Spinal cord (tissue), 10 donors: Measurements from ENCODE around the gene SNRNP27. TPM values are rescaled to one million over a fixed set of nuclear protein-coding genes. Genes with fewer than 3 reads are reported as not detected.

Experiments
- DNase-seq, 6 donors: peaks; one replicate each; pipeline versions ENCODE4 v3.0.0 to v3.0.0-alpha.2; 2013 to 2015; ENCODE audit warnings: low spot score in 6 of 6, low read depth in 4 of 6
- H3K27ac ChIP-seq: one replicate; pipeline ENCODE4 v1.5.1; 2013; ENCODE audit warnings: low read depth, low read length, control low read depth
- H3K27me3 ChIP-seq: one replicate; pipeline ENCODE4 v1.6.1; 2013; ENCODE audit warnings: low read length; ENCODE audit not compliant: control insufficient read depth, insufficient read depth
- H3K36me3 ChIP-seq: one replicate; pipeline ENCODE4 v1.6.1; 2013; ENCODE audit warnings: low read length; ENCODE audit not compliant: control insufficient read depth, insufficient read depth
- H3K4me1 ChIP-seq: one replicate; pipeline ENCODE4 v1.6.1; 2013; ENCODE audit warnings: low read length; ENCODE audit not compliant: control insufficient read depth, insufficient read depth
- H3K4me3 ChIP-seq: one replicate; pipeline ENCODE4 v1.5.1; 2013; ENCODE audit warnings: low read depth, low read length, control low read depth
- H3K9me3 ChIP-seq: one replicate; pipeline ENCODE4 v1.6.1; 2013; ENCODE audit warnings: low read length; ENCODE audit not compliant: control insufficient read depth, insufficient read depth
- WGBS: methylation state at CpG from one replicate; pipeline ENCODE4 v1.1.5; 2013; ENCODE audit warnings: missing lambda C conversion rate; ENCODE audit not compliant: insufficient coverage; 5-methylcytosine and 5-hydroxymethylcytosine counted together
- long read RNA-seq, 4 donors: transcript quantifications; one replicate each; lab custom pipeline, GENCODE V29; 2026
- polyA plus RNA-seq, 2 donors: library from polyadenylated mRNA; unstranded; fragments of 120-200 nt; gene quantifications; one replicate each; pipeline ENCODE4 v1.2.1, GENCODE V29; 2013; ENCODE audit not compliant: insufficient read length in 2 of 2
- total RNA-seq, 2 donors: library from RNA; depleted of rRNA in 1 of 2; stranded (reverse); fragments of 120-200 nt in 1 of 2; fragments of >200 nt in 1 of 2; gene quantifications; one replicate each; pipeline versions ENCODE4 v1.2.3 to v1.2.4, GENCODE V29; 2013 to 2014
- donor health status: healthy.

The SNRNP27 gene
- 10 to 100 TPM; 57.0 to 78.0 TPM for total RNA-seq
- polyA plus RNA-seq = 10 to 100 TPM; 82.9 to 95.8 TPM
- long read RNA-seq, donor 1, transcript SNRNP27-201 (6 exons, 1,802 nt) = major isoform, 43 of 54 reads
- long read RNA-seq, donor 1, partial matches to known transcripts = 8 of 54 reads
- long read RNA-seq, donor 1, other reads (novel, unspliced or antisense) = 0 of 54 reads
- long read RNA-seq, donor 2, transcript SNRNP27-201 (6 exons, 1,802 nt) = major isoform, 18 of 20 reads
- long read RNA-seq, donor 2, partial matches to known transcripts = 0 of 20 reads
- long read RNA-seq, donor 2, other reads (novel, unspliced or antisense) = 0 of 20 reads
- long read RNA-seq, donor 3, transcript SNRNP27-201 (6 exons, 1,802 nt) = major isoform, 20 of 21 reads
- long read RNA-seq, donor 3, partial matches to known transcripts = 0 of 21 reads
- long read RNA-seq, donor 3, other reads (novel, unspliced or antisense) = 0 of 21 reads
- long read RNA-seq, donor 4, transcript SNRNP27-203 (7 exons, 766 nt) = minor isoform, 5 of 36 reads
- long read RNA-seq, donor 4, transcript SNRNP27-201 (6 exons, 1,802 nt) = major isoform, 31 of 36 reads
- long read RNA-seq, donor 4, partial matches to known transcripts = 0 of 36 reads
- long read RNA-seq, donor 4, other reads (novel, unspliced or antisense) = 0 of 36 reads

GRCh38 chr2:69893684-69894551 lies at the start of gene SNRNP27:
Gene SNRNP27 (plus strand): TSS chr2:69893956. CDS start chr2:69893985, 29 bp downstream.
- no peaks in the 10 kb centered on the region for H3K27me3 ChIP-seq
- WGBS = 0% methylated on average over 21 of the region's 32 CpGs

GRCh38 chr2:69843993-69844392 lies 49.8 kb upstream of the SNRNP27 start:
- peaks cover 22% of the 10 kb centered on the region for H3K36me3 ChIP-seq
- H3K27me3 ChIP-seq = no peaks in the 10 kb centered on the region
- H3K9me3 ChIP-seq = no peaks in the 10 kb centered on the region
- H3K27ac ChIP-seq = no peak overlapping the region
- no peak for DNase-seq
- H3K4me1 ChIP-seq = no peaks in the 10 kb centered on the region
- no peak overlapping the region for H3K4me3 ChIP-seq

More at GRCh38 chr2:69893684-69894551, at the start of gene SNRNP27:
- no peaks in the 10 kb centered on the region for H3K9me3 ChIP-seq
- peaks cover 22% of the 10 kb centered on the region for H3K36me3 ChIP-seq
- DNase-seq = peak; percentile 74 to 95 (median 79)
- peaks cover 8% of the 10 kb centered on the region for H3K4me1 ChIP-seq
- H3K4me3 ChIP-seq = peak within 1 kb of the TSS; percentile 96
- peak within 1 kb of the TSS; percentile 71 for H3K27ac ChIP-seq

- DNase-seq = no peak
- Histone ChIP-seq H3K36me3 (peaks cover 22% of the 10 kb centered on the region), H3K27ac (no peak overlapping the region), H3K4me1 (no peaks in the 10 kb centered on the region), H3K4me3 (no peak overlapping the region), H3K27me3 (no peaks in the 10 kb centered on the region), H3K9me3 (no peaks in the 10 kb centered on the region)
- WGBS = 100% methylated on average over 2 of the region's 3 CpGs
Observed at GRCh38 chr2:69844560-69844959, 49.2 kb upstream of the SNRNP27 start.

- peaks cover 22% of the 10 kb centered on the region for H3K36me3 ChIP-seq
- H3K27me3 ChIP-seq = no peaks in the 10 kb centered on the region
- H3K4me1 ChIP-seq = no peaks in the 10 kb centered on the region
- WGBS = 100% methylated on average over 1 of the region's 9 CpGs
- no peak overlapping the region for H3K27ac ChIP-seq
- no peak overlapping the region for H3K4me3 ChIP-seq
- DNase-seq = no peak
- no peaks in the 10 kb centered on the region for H3K9me3 ChIP-seq
Observed at GRCh38 chr2:69846182-69847067, 47.3 kb upstream of the SNRNP27 start.

- Histone ChIP-seq H3K4me3 (no peak overlapping the region), H3K27me3 (no peaks in the 10 kb centered on the region), H3K9me3 (no peaks in the 10 kb centered on the region), H3K27ac (no peak overlapping the region), H3K36me3 (peaks cover 24% of the 10 kb centered on the region), H3K4me1 (no peaks in the 10 kb centered on the region)
- WGBS = 100% methylated on average over 1 of the region's 5 CpGs
- DNase-seq = no peak
Observed at GRCh38 chr2:69847068-69847828, 46.5 kb upstream of the SNRNP27 start.

GRCh38 chr2:69848186-69848790 lies 45.5 kb upstream of the SNRNP27 start:
- WGBS = 100% methylated on average over 1 of the region's 7 CpGs
- no peaks in the 10 kb centered on the region for H3K27me3 ChIP-seq
- H3K4me1 ChIP-seq = no peaks in the 10 kb centered on the region
- no peak for DNase-seq
- no peak overlapping the region for H3K27ac ChIP-seq
- H3K36me3 ChIP-seq = peaks cover 24% of the 10 kb centered on the region
- no peak overlapping the region for H3K4me3 ChIP-seq
- no peaks in the 10 kb centered on the region for H3K9me3 ChIP-seq

- Histone ChIP-seq H3K27ac (no peak overlapping the region), H3K9me3 (no peaks in the 10 kb centered on the region), H3K27me3 (no peaks in the 10 kb centered on the region), H3K4me1 (no peaks in the 10 kb centered on the region), H3K36me3 (peaks cover 6% of the 10 kb centered on the region), H3K4me3 (no peak overlapping the region)
- no peak for DNase-seq
- no CpG with 5 or more reads among the region's 2 CpGs for WGBS
Observed at GRCh38 chr2:69858261-69858660, 35.5 kb upstream of the SNRNP27 start.

- no peak overlapping the region for H3K27ac ChIP-seq
- H3K36me3 ChIP-seq = peaks cover 19% of the 10 kb centered on the region
- no peaks in the 10 kb centered on the region for H3K9me3 ChIP-seq
- no peaks in the 10 kb centered on the region for H3K4me1 ChIP-seq
- no peak for DNase-seq
- no peak overlapping the region for H3K4me3 ChIP-seq
- no peaks in the 10 kb centered on the region for H3K27me3 ChIP-seq
- WGBS = no CpG with 5 or more reads among the region's 1 CpG
Observed at GRCh38 chr2:69863298-69863697, 30.5 kb upstream of the SNRNP27 start.
